Thyroid gland (tissue), 4 donors: ENCODE results near the gene GRIN3B.

Experiments
- POLR2A ChIP-seq, 2 donors: fragments of 450-650 bp; IDR thresholded peaks; one replicate each; pipeline ENCODE4 v1.6.1; 2017; ENCODE audit warnings: antibody characterized with exemption in 2 of 2, mild to moderate bottlenecking in 2 of 2, moderate library complexity in 1 of 2
- TF ChIP-seq, protein P1 (sequence below), 6 experiments: fragments of 200-600 bp in 3 of 6; fragments of 450-650 bp in 3 of 6; sonication (generic) in 3 of 6; IDR thresholded peaks; one replicate each; pipeline ENCODE4 v1.5.1; 2016 to 2019; ENCODE audit warnings: antibody characterized with exemption in 6 of 6, mild to moderate bottlenecking in 2 of 6, inconsistent platforms in 1 of 6, moderate library complexity in 1 of 6

DNA sequence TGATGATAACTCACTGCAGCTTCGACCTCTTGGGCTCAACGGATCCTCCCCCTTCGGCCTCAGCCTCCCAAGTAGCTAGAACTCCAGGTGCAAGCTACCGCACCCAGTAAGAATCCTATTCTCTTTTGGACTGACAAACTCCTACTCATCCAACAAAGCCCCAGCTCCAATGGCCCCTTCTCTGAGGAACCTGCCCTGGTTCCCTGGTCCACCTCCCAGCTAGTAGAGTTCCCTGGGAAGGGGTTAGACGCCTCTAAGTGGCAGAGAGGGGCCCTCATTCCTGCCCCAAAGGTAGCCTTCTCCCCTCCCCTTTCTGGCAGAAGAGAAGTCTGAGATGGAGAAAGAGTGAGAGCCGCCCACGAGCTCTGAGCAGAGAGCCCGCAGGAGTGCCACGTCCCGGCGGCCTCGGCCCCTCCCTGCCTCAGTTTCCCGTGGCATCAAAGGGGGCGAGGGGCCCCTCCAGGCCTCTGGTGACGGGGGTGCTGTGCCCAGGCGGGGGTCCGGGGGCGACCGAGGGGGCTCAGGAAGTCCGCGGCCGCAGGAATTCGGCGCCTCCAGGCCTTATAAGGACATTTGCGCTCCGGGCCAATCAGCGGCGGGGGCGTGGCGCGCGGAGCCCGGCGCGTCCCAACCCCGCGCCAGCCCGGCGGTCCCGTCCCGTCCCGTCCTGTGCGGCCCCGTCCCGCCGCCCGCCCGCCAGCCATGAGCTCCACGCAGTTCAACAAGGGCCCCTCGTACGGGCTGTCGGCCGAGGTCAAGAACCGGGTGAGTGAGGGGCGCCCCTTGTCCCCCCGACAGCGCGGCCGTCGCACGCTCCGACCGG, 26.0 kb downstream of the GRIN3B start, which contains the start of gene CNN2:
- TF ChIP-seq, protein P1, sequence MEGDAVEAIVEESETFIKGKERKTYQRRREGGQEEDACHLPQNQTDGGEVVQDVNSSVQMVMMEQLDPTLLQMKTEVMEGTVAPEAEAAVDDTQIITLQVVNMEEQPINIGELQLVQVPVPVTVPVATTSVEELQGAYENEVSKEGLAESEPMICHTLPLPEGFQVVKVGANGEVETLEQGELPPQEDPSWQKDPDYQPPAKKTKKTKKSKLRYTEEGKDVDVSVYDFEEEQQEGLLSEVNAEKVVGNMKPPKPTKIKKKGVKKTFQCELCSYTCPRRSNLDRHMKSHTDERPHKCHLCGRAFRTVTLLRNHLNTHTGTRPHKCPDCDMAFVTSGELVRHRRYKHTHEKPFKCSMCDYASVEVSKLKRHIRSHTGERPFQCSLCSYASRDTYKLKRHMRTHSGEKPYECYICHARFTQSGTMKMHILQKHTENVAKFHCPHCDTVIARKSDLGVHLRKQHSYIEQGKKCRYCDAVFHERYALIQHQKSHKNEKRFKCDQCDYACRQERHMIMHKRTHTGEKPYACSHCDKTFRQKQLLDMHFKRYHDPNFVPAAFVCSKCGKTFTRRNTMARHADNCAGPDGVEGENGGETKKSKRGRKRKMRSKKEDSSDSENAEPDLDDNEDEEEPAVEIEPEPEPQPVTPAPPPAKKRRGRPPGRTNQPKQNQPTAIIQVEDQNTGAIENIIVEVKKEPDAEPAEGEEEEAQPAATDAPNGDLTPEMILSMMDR (IDR thresholded peaks at IDR 0.05) = no peak
- peak; percentile 90 to 99 for TF ChIP-seq POLR2A (IDR thresholded peaks at IDR 0.05)
